Testis (tissue), 2 donors: Measurements from ENCODE around the gene ANXA4.

ENCODE experiments used
- CTCF ChIP-seq, 3 experiments: fragments of 450-650 bp in 2 of 3; fragments of 200-600 bp in 1 of 3; sonication (generic) in 1 of 3; IDR thresholded peaks; one replicate each; pipeline ENCODE4 v1.5.1; 2016 to 2019; ENCODE audit warnings: antibody characterized with exemption in 3 of 3, mild to moderate bottlenecking in 2 of 3, moderate library complexity in 1 of 3
- POLR2A ChIP-seq: fragments of 450-650 bp; IDR thresholded peaks from one replicate; pipeline ENCODE4 v1.6.1; 2017; ENCODE audit warnings: antibody characterized with exemption, mild to moderate bottlenecking, moderate library complexity

- TF ChIP-seq CTCF (IDR thresholded peaks at IDR 0.05) (no peak), POLR2A (no peak)
These were observed 102.1 kb downstream of the ANXA4 start for GRCh38 chr2:69843993-69844392.
